IMR-90 (cell line): ENCODE results near the gene PGF. TPM values are rescaled to one million over a fixed set of nuclear protein-coding genes. Genes with fewer than 3 reads are reported as not detected.

Source experiments
- ATAC-seq: fragments of 200-7000 bp; cut with Tn5 transposase; 2 replicates; pipeline ENCODE4 v1.9.1; 2020; ENCODE audit warnings: low read depth, mild to moderate bottlenecking, moderate library complexity
- BruUV-seq: library from RNA; stranded (reverse); fragments of 400-500 nt; replicated peaks from 2 replicates; lab custom pipeline; 2021; lab: Mats Ljungman, UMichigan
- CTCF ChIA-PET: fragments of 300-600 bp; formaldehyde crosslinking; extraction: SDS; loops from one replicate; lab custom pipeline; 2021; ENCODE audit warnings: antibody characterized with exemption; lab: Yijun Ruan, JAX
- POLR2A ChIA-PET: fragments of 300-600 bp; sonication (Branson Sonifier 250); formaldehyde crosslinking; loops from one replicate; lab custom pipeline; 2022; ENCODE audit warnings: antibody characterized with exemption; ENCODE audit not compliant: unreplicated experiment; lab: Charles Lee
- DNase-seq: peaks from one replicate; pipeline ENCODE4 v3.0.0; 2013
- H2AFZ ChIP-seq: replicated peaks from 2 replicates; pipeline ENCODE3; 2013; ENCODE audit warnings: low read length, mild to moderate bottlenecking; ENCODE audit not compliant: poor library complexity
- H2AK5ac ChIP-seq: 2 replicates; pipeline ENCODE4 v1.6.1; 2013; ENCODE audit warnings: low read depth, low read length, inconsistent platforms
- H2AK9ac ChIP-seq: replicated peaks from 2 replicates; pipeline ENCODE3; 2013; ENCODE audit warnings: mild to moderate bottlenecking, low read depth, low read length, moderate library complexity; ENCODE audit not compliant: poor library complexity
- H2BK120ac ChIP-seq: 2 replicates; pipeline ENCODE4 v1.6.1; 2013; ENCODE audit warnings: low read depth, low read length, inconsistent platforms
- H2BK15ac ChIP-seq: 3 replicates; pipeline ENCODE4 v1.6.1; 2013; ENCODE audit warnings: low read depth, low read length, inconsistent platforms
- H2BK20ac ChIP-seq: 2 replicates; pipeline ENCODE4 v1.6.1; 2013; ENCODE audit warnings: low read depth, mild to moderate bottlenecking, inconsistent platforms, low read length, moderate library complexity
- H2BK5ac ChIP-seq: 2 replicates; pipeline ENCODE4 v1.6.1; 2013; ENCODE audit warnings: mild to moderate bottlenecking, low read depth, low read length, inconsistent platforms; ENCODE audit not compliant: poor library complexity, severe bottlenecking
- H3K14ac ChIP-seq: replicated peaks from 2 replicates; pipeline ENCODE4 v1.6.1; 2013; ENCODE audit warnings: low read depth, low read length, inconsistent platforms
- H3K18ac ChIP-seq: 2 replicates; pipeline ENCODE4 v1.6.1; 2013; ENCODE audit warnings: low read depth, low read length, control low read depth
- H3K23ac ChIP-seq: 2 replicates; pipeline ENCODE4 v1.6.1; 2013; ENCODE audit warnings: low read depth, low read length, inconsistent platforms
- H3K27ac ChIP-seq: 2 replicates; pipeline ENCODE4 v1.5.1; 2013; ENCODE audit warnings: mild to moderate bottlenecking, control low read depth, low read length; ENCODE audit not compliant: insufficient read depth
- H3K27me3 ChIP-seq: 2 replicates; pipeline ENCODE4 v1.6.1; 2013; ENCODE audit warnings: low read length; ENCODE audit not compliant: control insufficient read depth, insufficient read depth
- H3K36me3 ChIP-seq: 2 replicates; pipeline ENCODE4 v1.6.1; 2013; ENCODE audit warnings: low read length, mixed read lengths; ENCODE audit not compliant: control insufficient read depth, insufficient read depth
- H3K4ac ChIP-seq: 2 replicates; pipeline ENCODE4 v1.6.1; 2013; ENCODE audit warnings: low read depth, low read length, inconsistent platforms
- H3K4me1 ChIP-seq: 2 replicates; pipeline ENCODE4 v1.6.1; 2013; ENCODE audit warnings: low read length, mixed read lengths; ENCODE audit not compliant: control insufficient read depth, insufficient read depth
- H3K4me2 ChIP-seq: 2 replicates; pipeline ENCODE4 v1.6.1; 2013; ENCODE audit warnings: low read depth, mild to moderate bottlenecking, control low read depth, low read length, moderate library complexity
- H3K4me3 ChIP-seq: 2 replicates; pipeline ENCODE4 v1.5.1; 2013; ENCODE audit warnings: low read depth, mild to moderate bottlenecking, control low read depth, low read length, moderate library complexity; ENCODE audit not compliant: insufficient read depth
- H3K56ac ChIP-seq: 2 replicates; pipeline ENCODE4 v1.6.1; 2013; ENCODE audit warnings: low read length, inconsistent platforms; ENCODE audit not compliant: insufficient read depth; ENCODE audit errors: extremely low read depth
- H3K79me1 ChIP-seq, 2 experiments: 2 replicates each; pipeline ENCODE4 v1.6.1; 2013; ENCODE audit warnings: low read length in 2 of 2, inconsistent platforms in 1 of 2, low read depth in 1 of 2
- H3K9ac ChIP-seq: 2 replicates; pipeline ENCODE4 v1.6.1; 2013; ENCODE audit warnings: low read depth, low read length, control low read depth
- H3K9me1 ChIP-seq: 2 replicates; pipeline ENCODE4 v1.6.1; 2013; ENCODE audit warnings: low read length, inconsistent platforms; ENCODE audit not compliant: insufficient read depth
- H3K9me3 ChIP-seq: 2 replicates; pipeline ENCODE4 v1.6.1; 2013; ENCODE audit warnings: low read length; ENCODE audit not compliant: control insufficient read depth, insufficient read depth
- H4K20me1 ChIP-seq: 2 replicates; pipeline ENCODE4 v1.6.1; 2013; ENCODE audit warnings: low read length, inconsistent platforms; ENCODE audit not compliant: insufficient read depth
- H4K5ac ChIP-seq: 2 replicates; pipeline ENCODE4 v1.6.1; 2013; ENCODE audit warnings: mild to moderate bottlenecking, low read depth, low read length, control low read depth
- H4K8ac ChIP-seq, 2 experiments: 2 replicates each; pipeline ENCODE4 v1.6.1; 2013; ENCODE audit warnings: low read depth in 2 of 2, low read length in 2 of 2, control low read depth in 1 of 2, inconsistent platforms in 1 of 2
- H4K91ac ChIP-seq: 2 replicates; pipeline ENCODE4 v1.6.1; 2013; ENCODE audit warnings: low read depth, low read length, inconsistent platforms; ENCODE audit not compliant: insufficient read depth
- BHLHE40 ChIP-seq: fragments of 150-350 bp; IDR thresholded peaks from 2 replicates; pipeline ENCODE4 v1.6.1; 2016; ENCODE audit warnings: mild to moderate bottlenecking, low read depth, low read length
- CEBPB ChIP-seq: IDR thresholded peaks from 2 replicates; pipeline ENCODE4 v1.6.1; 2012; ENCODE audit warnings: low read depth, low read length, improper control_type of control experiment
- CHD1 ChIP-seq: IDR thresholded peaks from 2 replicates; pipeline ENCODE4 v1.6.1; 2012; ENCODE audit warnings: low read depth, low read length, improper control_type of control experiment
- MAFK ChIP-seq: IDR thresholded peaks from 2 replicates; pipeline ENCODE4 v1.6.1; 2012; ENCODE audit warnings: low read depth, low read length, improper control_type of control experiment
- MAZ ChIP-seq: IDR thresholded peaks from 2 replicates; pipeline ENCODE4 v1.6.1; 2012; ENCODE audit warnings: low read depth, mild to moderate bottlenecking, low read length, improper control_type of control experiment, moderate library complexity, borderline replicate concordance
- MXI1 ChIP-seq: IDR thresholded peaks from 2 replicates; pipeline ENCODE4 v1.6.1; 2012; ENCODE audit warnings: low read depth, mild to moderate bottlenecking, low read length, moderate library complexity, borderline replicate concordance
- POLR2A ChIP-seq: IDR thresholded peaks from 2 replicates; pipeline ENCODE4 v1.6.1; 2012; ENCODE audit warnings: mild to moderate bottlenecking, low read depth, low read length
- RAD21 ChIP-seq: IDR thresholded peaks from 2 replicates; pipeline ENCODE4 v1.6.1; 2012; ENCODE audit warnings: low read length, improper control_type of control experiment
- SMC3 ChIP-seq: fragments of 150-350 bp; IDR thresholded peaks from 2 replicates; pipeline ENCODE4 v1.6.1; 2016; ENCODE audit warnings: low read depth, mild to moderate bottlenecking, antibody characterized with exemption, low read length, moderate library complexity
- USF2 ChIP-seq: fragments of 150-350 bp; IDR thresholded peaks from 2 replicates; pipeline ENCODE4 v1.6.1; 2017; ENCODE audit warnings: mild to moderate bottlenecking, antibody characterized with exemption, low read length, low read depth
- WGBS, 2 experiments: methylation state at CpG; one replicate each; pipeline versions ENCODE4 v1.1.5 to v1.1.7; 2013; ENCODE audit warnings: missing lambda C conversion rate in 2 of 2; ENCODE audit not compliant: insufficient read length in 1 of 2; ENCODE audit errors: extremely low coverage in 2 of 2; 5-methylcytosine and 5-hydroxymethylcytosine counted together
- dilution Hi-C: fragments of 300-500 bp; cut with HindIII; formaldehyde crosslinking; loops from one replicate; pipeline ENCODE4 v1.14.3; 2018; ENCODE audit warnings: low sequenced_read_pairs; ENCODE audit not compliant: unreplicated experiment
- in situ Hi-C: fragments of 300-500 bp; cut with MboI; formaldehyde crosslinking; loops from 3 replicates; pipeline ENCODE4 v1.14.3; 2019; ENCODE audit warnings: low sequenced_read_pairs, inconsistent platforms, mixed read lengths
- intact Hi-C: fragments of 100-400 bp; cut with micrococcal nuclease; formaldehyde crosslinking; loops from 2 replicates; pipeline ENCODE4 v1.10.0; 2022
- polyA plus RNA-seq, 3 experiments: library from polyadenylated mRNA; depleted of rRNA; stranded (reverse); fragments of >200 nt; gene quantifications; 2 replicates each; pipeline ENCODE4 v1.2.3, GENCODE V29; 2012; ENCODE audit warnings: low replicate concordance in 1 of 3
- total RNA-seq: library from RNA; depleted of rRNA; stranded (reverse); fragments of >200 nt; gene quantifications from 2 replicates; pipeline ENCODE4 v1.2.3, GENCODE V29; 2012
- TF ChIP-seq, protein P1 (sequence below): conservative IDR thresholded peaks from 2 replicates; pipeline ENCODE4 v1.5.1; 2012; ENCODE audit warnings: mild to moderate bottlenecking, low read depth, low read length, improper control_type of control experiment

PGF gene
- total and polyA plus RNA-seq, 2 of the 4 experiments (the other 2 are of a cell fraction) = 0.36 to 0.39 TPM

DNA sequence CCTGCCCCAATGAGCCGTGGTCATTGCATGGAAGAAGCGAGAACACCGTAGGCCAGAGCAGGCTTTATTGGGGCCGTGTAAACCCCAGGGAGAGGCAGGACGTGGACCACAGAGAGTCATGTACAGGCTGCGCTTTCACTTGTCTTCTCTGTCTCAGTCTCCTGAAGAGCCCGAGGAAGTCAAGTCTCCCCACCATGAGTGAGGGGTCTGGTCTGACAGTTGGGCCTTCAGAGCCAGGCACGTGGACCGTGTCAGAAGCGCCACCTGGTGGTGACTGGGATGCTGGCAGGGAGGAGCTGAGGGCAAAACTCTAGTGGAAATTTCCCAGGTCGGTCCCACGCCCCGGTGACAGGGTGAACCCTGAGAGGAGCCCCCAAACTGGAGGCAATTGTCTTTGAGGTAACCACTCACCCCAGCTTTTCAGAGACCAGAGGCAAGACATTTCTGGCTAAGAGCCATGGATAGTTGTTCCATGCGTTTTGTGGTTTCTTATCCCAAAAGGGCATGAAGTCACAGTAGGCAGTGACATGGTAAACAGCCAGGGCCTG lies 49.7 kb downstream of the PGF start:
- in situ Hi-C loops = no loop called here
- CTCF ChIA-PET = interaction anchor here (0.5 to 2.9 kb wide), 13 partner anchors 12 to 1451 kb away, joined by 3 to 46 read pairs (median 4); partner anchors contain the start of gene RPS6KL1

More for the DNA sequence above, 49.7 kb downstream of the PGF start:
- no peak overlapping the region for H3K9ac ChIP-seq
- H4K91ac ChIP-seq = no peak overlapping the region
- intact Hi-C loops = loop anchor here (1.0 kb wide), 1 partner anchor 44 kb away; no protein-coding TSS in a partner anchor
- TF ChIP-seq CEBPB (no peak), POLR2A (no peak), MXI1 (peak; percentile 98), MAFK (no peak), USF2 (peak; percentile 64; the same call in 1 of the 2 replicates), MAZ (peak; percentile 52; the same call in 1 of the 2 replicates), CHD1 (no peak), BHLHE40 (peak; percentile 65; the same call in 1 of the 2 replicates), SMC3 (peak; percentile 86), RAD21 (peak; percentile 67)
- TF ChIP-seq, protein P1, sequence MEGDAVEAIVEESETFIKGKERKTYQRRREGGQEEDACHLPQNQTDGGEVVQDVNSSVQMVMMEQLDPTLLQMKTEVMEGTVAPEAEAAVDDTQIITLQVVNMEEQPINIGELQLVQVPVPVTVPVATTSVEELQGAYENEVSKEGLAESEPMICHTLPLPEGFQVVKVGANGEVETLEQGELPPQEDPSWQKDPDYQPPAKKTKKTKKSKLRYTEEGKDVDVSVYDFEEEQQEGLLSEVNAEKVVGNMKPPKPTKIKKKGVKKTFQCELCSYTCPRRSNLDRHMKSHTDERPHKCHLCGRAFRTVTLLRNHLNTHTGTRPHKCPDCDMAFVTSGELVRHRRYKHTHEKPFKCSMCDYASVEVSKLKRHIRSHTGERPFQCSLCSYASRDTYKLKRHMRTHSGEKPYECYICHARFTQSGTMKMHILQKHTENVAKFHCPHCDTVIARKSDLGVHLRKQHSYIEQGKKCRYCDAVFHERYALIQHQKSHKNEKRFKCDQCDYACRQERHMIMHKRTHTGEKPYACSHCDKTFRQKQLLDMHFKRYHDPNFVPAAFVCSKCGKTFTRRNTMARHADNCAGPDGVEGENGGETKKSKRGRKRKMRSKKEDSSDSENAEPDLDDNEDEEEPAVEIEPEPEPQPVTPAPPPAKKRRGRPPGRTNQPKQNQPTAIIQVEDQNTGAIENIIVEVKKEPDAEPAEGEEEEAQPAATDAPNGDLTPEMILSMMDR = peak; percentile 86
- H3K9me1 ChIP-seq = peaks cover 3% of the 10 kb centered on the region; the same call in 1 of the 2 replicates
- no peak overlapping the region for H3K27ac ChIP-seq
- peaks cover 8% of the 10 kb centered on the region for H4K20me1 ChIP-seq
- no TSS peak for BruUV-seq
- no peak overlapping the region for H4K8ac ChIP-seq
- H3K79me1 ChIP-seq = no peaks in the 10 kb centered on the region
- peak; percentile 76 for ATAC-seq
- no peak overlapping the region for H3K23ac ChIP-seq
- dilution Hi-C loops = no loop called here
- WGBS, 2 experiments = 96% methylated on average over 4 of the region's 14 CpGs; no CpG with 5 or more reads in 1 of the 2 experiments
- H3K56ac ChIP-seq = no peak overlapping the region
- H3K4me3 ChIP-seq = no peak overlapping the region
- no peak overlapping the region for H2BK120ac ChIP-seq
- no peaks in the 10 kb centered on the region for H3K27me3 ChIP-seq
- no peak overlapping the region for H2BK5ac ChIP-seq
- POLR2A ChIA-PET = interaction anchor here (0.6 to 1.6 kb wide), 2 partner anchors 45 to 189 kb away, joined by 3 to 4 read pairs; no protein-coding TSS in a partner anchor
- no peak overlapping the region for H3K14ac ChIP-seq
- H3K36me3 ChIP-seq = peaks cover 27% of the 10 kb centered on the region
- H3K9me3 ChIP-seq = no peaks in the 10 kb centered on the region
- no peak overlapping the region for H3K4me2 ChIP-seq
- H3K4ac ChIP-seq = no peak overlapping the region
- H4K5ac ChIP-seq = no peak overlapping the region
- no peak overlapping the region for H2AK9ac ChIP-seq
- no peak overlapping the region for H2BK15ac ChIP-seq
- H2AK5ac ChIP-seq = no peak overlapping the region
- peak; percentile 34 for DNase-seq
- no peak overlapping the region for H2AFZ ChIP-seq
- H3K4me1 ChIP-seq = no peaks in the 10 kb centered on the region; the same call in 1 of the 2 replicates
- no peak overlapping the region for H2BK20ac ChIP-seq
- H3K18ac ChIP-seq = no peak overlapping the region
